ENCODE results near the gene GPR25. TPM values are rescaled to one million over a fixed set of nuclear protein-coding genes. Genes with fewer than 3 reads are reported as not detected.

Gene GPR25
- total RNA-seq, 4 donors from 2014 or later: not detected

- no peak overlapping the region for H3K4me3 ChIP-seq
- WGBS: 63% methylated on average over 11 of the region's 11 CpGs
- H3K27me3 ChIP-seq: peaks cover 0 to 40% (median 6%) of the 10 kb centered on the region in 4 donors
- no peaks in the 10 kb centered on the region for H3K9me3 ChIP-seq
- H3K36me3 ChIP-seq: peaks cover 4 to 19% (median 15%) of the 10 kb centered on the region in 4 donors
- H3K27ac ChIP-seq (replicated peaks in 1 of 4): no peak overlapping the region
- TF ChIP-seq EP300 (IDR thresholded peaks at IDR 0.05): no peak
- no peak for TF ChIP-seq CTCF (IDR thresholded peaks at IDR 0.05)
- no peak for TF ChIP-seq POLR2A (IDR thresholded peaks at IDR 0.05; ENCODE audit: low read depth)
- intact Hi-C loops (cut with DNase I): no loop called here
- no peak for DNase-seq (ENCODE audit: extremely low spot score)
- H3K4me1 ChIP-seq: peaks cover 0 to 7% (median 2%) of the 10 kb centered on the region in 4 donors
Measured at GRCh38 chr1:200867018-200867811, 5.6 kb upstream of the GPR25 start.

- DNase-seq (ENCODE audit: extremely low spot score): peak; percentile 75
- Histone ChIP-seq H3K4me3 (no peak overlapping the region), H3K27ac (replicated peaks in 1 of 4) (no peak overlapping the region), H3K9me3 (no peaks in the 10 kb centered on the region), H3K36me3 (peaks cover 0 to 4% (median 0%) of the 10 kb centered on the region in 4 donors), H3K4me1 (peaks cover 13 to 22% (median 17%) of the 10 kb centered on the region in 4 donors), H3K27me3 (peaks cover 0 to 62% (median 26%) of the 10 kb centered on the region in 4 donors)
- intact Hi-C loops (cut with DNase I): no loop called here
- TF ChIP-seq CTCF (IDR thresholded peaks at IDR 0.05) (no peak), EP300 (IDR thresholded peaks at IDR 0.05) (no peak), POLR2A (IDR thresholded peaks at IDR 0.05; ENCODE audit: low read depth) (no peak), POLR2AphosphoS5 (IDR thresholded peaks at IDR 0.05) (no peak)
- WGBS: 88% methylated on average over 5 of the region's 5 CpGs
Measured at GRCh38 chr1:200869376-200869752, 3.4 kb upstream of the GPR25 start.

GRCh38 chr1:200869753-200870391 lies 2.9 kb upstream of the GPR25 start:
- no peaks in the 10 kb centered on the region for H3K9me3 ChIP-seq
- H3K27me3 ChIP-seq: peaks cover 0 to 67% (median 26%) of the 10 kb centered on the region in 4 donors
- DNase-seq (ENCODE audit: extremely low spot score): peak; percentile 90
- H3K36me3 ChIP-seq: peaks cover 0 to 4% (median 0%) of the 10 kb centered on the region in 4 donors
- intact Hi-C loops (cut with DNase I): no loop called here
- H3K4me3 ChIP-seq: no peak overlapping the region
- no peak for TF ChIP-seq POLR2A (IDR thresholded peaks at IDR 0.05; ENCODE audit: low read depth)
- WGBS: 84% methylated on average over 8 of the region's 9 CpGs
- H3K27ac ChIP-seq (replicated peaks in 1 of 4): no peak overlapping the region
- H3K4me1 ChIP-seq: peaks cover 13 to 22% (median 17%) of the 10 kb centered on the region in 4 donors

GRCh38 chr1:200873116-200873670 lies 412 bp downstream of the GPR25 start:
- intact Hi-C loops (cut with DNase I): no loop called here
- no CpG with 5 or more reads among the region's 61 CpGs for WGBS
- TF ChIP-seq POLR2AphosphoS5 (IDR thresholded peaks at IDR 0.05): no peak
- no peak for TF ChIP-seq CTCF (IDR thresholded peaks at IDR 0.05)
- TF ChIP-seq EP300 (IDR thresholded peaks at IDR 0.05): no peak
- no peak for TF ChIP-seq POLR2A (IDR thresholded peaks at IDR 0.05; ENCODE audit: low read depth)
- Histone ChIP-seq H3K4me1 (peaks cover 13 to 15% (median 15%) of the 10 kb centered on the region in 4 donors), H3K9me3 (no peaks in the 10 kb centered on the region), H3K4me3 (peak overlapping the region; percentile 36 to 53 (median 44)), H3K27me3 (peaks cover 0 to 90% (median 24%) of the 10 kb centered on the region in 4 donors), H3K36me3 (no peaks in the 10 kb centered on the region), H3K27ac (replicated peaks in 1 of 4) (no peak overlapping the region)
- DNase-seq (ENCODE audit: extremely low spot score): peak; percentile 78

Measured in esophagus muscularis mucosa (tissue), 4 donors.